Caki2 (cell line): ENCODE measurements around the gene ADAMTSL4. TPM values are rescaled to one million over a fixed set of nuclear protein-coding genes. Genes with fewer than 3 reads are reported as not detected.

Experiments used
- DNase-seq: peaks from one replicate; pipeline ENCODE4 v3.0.0-alpha.2; 2015; ENCODE audit warnings: low read depth
- in situ Hi-C: cut with HindIII; loops from 2 replicates; pipeline ENCODE4 v1.10.0; 2016; ENCODE audit warnings: low sequenced_read_pairs, low pct_unique_long_range_greater_than_20kb, mixed read lengths
- total RNA-seq: library from RNA; depleted of rRNA; stranded (reverse); fragments of >200 nt; shearing (Covaris generic); gene quantifications from 2 replicates; pipeline ENCODE4 v1.2.3, GENCODE V29; 2014; ENCODE audit warnings: low replicate concordance

Gene ADAMTSL4
- total RNA-seq, 1 experiment from 2014 or later, result 2.7 TPM

GRCh38 chr1:150551784-150552127 is 2.5 kb downstream of the ADAMTSL4 start:
- in situ Hi-C loops, result no loop called here

DNA sequence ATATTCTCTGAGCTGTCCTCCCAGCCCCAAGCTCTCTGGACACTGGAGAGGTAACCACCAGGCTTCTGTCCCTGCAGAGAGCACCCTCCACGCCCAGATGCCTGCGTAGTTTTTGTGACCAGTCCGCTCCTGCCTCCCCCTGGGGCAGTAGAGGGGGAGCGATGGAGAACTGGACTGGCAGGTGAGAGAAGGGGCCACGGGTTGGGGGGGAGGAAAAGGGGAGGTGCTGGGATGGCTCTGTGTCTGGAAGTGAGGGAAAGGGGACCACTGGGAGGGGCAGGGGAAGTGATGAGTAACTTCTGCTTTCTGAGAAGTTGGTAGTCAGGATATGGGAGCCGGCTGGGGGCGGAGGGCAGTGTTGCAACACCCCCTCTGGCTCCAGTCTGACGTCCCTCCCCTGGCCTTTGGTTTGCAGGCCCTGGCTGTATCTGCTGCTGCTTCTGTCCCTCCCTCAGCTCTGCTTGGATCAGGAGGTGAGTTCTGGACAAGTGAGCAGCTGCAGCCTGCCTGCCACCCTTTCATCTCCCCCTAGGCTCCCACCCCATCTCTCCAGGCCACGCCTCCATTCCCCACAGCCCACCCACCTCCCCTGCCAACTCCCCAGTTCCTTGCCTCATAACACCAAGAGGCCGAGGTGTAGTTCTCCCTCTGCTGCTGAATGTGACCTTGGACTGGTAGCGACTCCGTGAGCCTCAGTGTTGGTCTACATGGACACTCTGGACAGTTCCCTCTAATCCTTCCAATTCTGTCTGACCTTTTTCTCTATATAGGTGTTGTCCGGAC is 3.1 kb downstream of the ADAMTSL4 start:
- in situ Hi-C loops, result no loop called here
- DNase-seq, result no peak

More at GRCh38 chr1:150551784-150552127, 2.5 kb downstream of the ADAMTSL4 start:
- no peak for DNase-seq

GRCh38 chr1:150552911-150553289 is 3.7 kb downstream of the ADAMTSL4 start:
- no peak for DNase-seq
- in situ Hi-C loops, result no loop called here

DNA sequence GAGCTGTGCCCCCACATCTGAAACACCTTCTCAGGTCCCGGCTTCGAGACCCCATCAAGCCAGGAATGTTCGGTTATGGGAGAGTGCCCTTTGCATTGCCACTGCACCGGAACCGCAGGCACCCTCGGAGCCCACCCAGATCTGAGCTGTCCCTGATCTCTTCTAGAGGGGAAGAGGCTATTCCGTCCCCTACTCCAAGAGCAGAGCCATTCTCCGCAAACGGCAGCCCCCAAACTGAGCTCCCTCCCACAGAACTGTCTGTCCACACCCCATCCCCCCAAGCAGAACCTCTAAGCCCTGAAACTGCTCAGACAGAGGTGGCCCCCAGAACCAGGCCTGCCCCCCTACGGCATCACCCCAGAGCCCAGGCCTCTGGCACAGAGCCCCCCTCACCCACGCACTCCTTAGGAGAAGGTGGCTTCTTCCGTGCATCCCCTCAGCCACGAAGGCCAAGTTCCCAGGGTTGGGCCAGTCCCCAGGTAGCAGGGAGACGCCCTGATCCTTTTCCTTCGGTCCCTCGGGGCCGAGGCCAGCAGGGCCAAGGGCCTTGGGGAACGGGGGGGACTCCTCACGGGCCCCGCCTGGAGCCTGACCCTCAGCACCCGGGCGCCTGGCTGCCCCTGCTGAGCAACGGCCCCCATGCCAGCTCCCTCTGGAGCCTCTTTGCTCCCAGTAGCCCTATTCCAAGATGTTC is 4.3 kb downstream of the ADAMTSL4 start:
- in situ Hi-C loops, result no loop called here
- no peak for DNase-seq

- in situ Hi-C loops, result no loop called here
- no peak for DNase-seq
Observed at GRCh38 chr1:150554086-150554452, 4.9 kb downstream of the ADAMTSL4 start.

- no peak for DNase-seq
- in situ Hi-C loops, result no loop called here
Observed at GRCh38 chr1:150555198-150555970, 6.2 kb downstream of the ADAMTSL4 start.

DNA sequence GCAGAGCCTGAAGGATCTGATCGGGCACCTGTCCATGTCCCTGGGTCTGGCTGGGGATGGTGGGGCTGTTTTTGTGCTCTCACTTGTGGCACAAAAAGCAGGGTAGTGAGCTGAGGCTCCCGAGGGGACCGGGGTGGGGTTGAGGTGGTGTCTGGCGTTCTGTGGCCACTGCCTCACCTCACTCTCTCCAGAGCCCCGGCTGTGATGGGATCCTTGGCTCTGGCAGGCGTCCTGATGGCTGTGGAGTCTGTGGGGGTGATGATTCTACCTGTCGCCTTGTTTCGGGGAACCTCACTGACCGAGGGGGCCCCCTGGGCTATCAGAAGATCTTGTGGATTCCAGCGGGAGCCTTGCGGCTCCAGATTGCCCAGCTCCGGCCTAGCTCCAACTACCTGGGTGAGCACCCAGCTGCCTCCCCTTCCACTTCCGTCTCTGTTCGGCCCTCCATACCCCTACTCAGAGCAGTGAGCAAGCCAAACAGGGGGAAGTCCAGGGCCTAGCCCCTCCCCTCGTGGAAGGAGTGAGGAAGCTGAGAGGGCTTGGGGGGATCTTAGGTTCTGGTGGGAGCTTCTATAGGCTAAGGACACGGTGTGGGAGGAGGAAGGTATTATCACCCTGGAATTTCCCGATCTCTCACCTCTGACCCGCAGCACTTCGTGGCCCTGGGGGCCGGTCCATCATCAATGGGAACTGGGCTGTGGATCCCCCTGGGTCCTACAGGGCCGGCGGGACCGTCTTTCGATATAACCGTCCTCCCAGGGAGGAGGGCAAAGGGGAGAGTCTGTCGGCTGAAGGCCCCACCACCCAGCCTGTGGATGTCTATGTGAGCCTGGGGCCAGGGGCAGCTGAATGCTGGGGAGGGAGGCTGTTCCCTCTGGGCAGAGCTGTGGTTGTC is 7.0 kb downstream of the ADAMTSL4 start:
- in situ Hi-C loops, result no loop called here
- no peak for DNase-seq

DNA sequence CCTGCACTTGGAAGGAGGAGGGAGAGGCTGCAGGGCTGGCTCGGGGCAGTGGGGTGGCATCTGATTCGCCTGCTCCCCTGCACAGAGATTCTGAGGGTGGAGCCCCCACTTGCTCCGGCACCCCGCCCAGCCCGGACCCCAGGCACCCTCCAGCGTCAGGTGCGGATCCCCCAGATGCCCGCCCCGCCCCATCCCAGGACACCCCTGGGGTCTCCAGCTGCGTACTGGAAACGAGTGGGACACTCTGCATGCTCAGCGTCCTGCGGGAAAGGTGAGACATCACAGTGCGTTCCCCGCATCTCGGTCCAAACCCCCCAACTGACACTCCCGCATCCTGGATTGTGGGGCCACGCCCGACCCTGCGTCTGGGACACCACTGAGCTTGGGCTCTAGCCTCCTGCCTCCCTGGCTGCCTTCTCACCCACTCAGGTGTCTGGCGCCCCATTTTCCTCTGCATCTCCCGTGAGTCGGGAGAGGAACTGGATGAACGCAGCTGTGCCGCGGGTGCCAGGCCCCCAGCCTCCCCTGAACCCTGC is 7.9 kb downstream of the ADAMTSL4 start:
- in situ Hi-C loops, result no loop called here
- DNase-seq, result no peak

GRCh38 chr1:150557813-150558212 is 8.6 kb downstream of the ADAMTSL4 start:
- in situ Hi-C loops, result no loop called here
- DNase-seq, result no peak

DNA sequence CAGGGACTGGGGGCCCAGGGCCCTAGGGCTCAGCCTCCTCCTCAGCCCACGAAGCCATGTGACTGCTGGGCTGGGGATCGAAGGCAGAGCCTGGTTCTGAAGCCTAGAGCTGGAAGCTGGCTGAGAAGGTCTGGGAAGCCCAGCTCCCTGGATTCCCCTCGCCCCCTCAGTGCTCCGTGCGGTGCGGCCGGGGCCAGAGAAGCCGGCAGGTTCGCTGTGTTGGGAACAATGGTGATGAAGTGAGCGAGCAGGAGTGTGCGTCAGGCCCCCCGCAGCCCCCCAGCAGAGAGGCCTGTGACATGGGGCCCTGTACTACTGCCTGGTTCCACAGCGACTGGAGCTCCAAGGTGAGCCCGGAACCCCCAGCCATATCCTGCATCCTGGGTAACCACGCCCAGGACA is 9.1 kb downstream of the ADAMTSL4 start:
- in situ Hi-C loops, result no loop called here
- no peak for DNase-seq

- DNase-seq, result no peak
- in situ Hi-C loops, result no loop called here
Observed at GRCh38 chr1:150558761-150559655, 9.8 kb downstream of the ADAMTSL4 start.

- in situ Hi-C loops, result no loop called here
- no peak for DNase-seq
Observed at GRCh38 chr1:150559656-150560010, 10.4 kb downstream of the ADAMTSL4 start.

- in situ Hi-C loops, result no loop called here
- peak; percentile 51 for DNase-seq
Observed at GRCh38 chr1:150560011-150560438, 10.8 kb downstream of the ADAMTSL4 start.

DNA sequence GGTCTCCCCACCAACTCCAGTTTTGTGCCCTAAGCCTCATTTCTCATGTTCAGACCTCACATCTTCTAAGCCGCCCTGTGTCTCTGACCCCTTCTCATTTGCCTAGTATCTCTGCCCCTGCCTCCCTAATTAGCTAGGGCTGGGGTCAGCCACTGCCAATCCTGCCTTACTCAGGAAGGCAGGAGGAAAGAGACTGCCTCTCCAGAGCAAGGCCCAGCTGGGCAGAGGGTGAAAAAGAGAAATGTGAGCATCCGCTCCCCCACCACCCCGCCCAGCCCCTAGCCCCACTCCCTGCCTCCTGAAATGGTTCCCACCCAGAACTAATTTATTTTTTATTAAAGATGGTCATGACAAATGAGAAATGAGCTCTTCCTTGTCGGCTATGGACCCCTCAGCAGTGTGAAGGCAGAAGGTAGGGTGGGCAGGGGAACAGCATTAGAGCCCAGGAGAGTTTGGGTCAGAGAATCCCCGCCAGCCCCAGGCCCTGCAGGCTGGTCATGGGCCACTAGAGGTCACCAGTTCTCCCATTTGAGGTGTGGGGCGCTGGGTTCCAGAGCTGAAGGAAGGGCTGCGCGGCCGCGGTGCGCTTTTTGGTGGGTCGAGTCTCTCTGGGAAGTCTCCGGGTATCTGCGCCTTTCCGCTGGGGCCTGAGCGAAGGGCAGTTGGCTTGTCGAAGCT is 11.5 kb downstream of the ADAMTSL4 start:
- in situ Hi-C loops, result no loop called here
- no peak for DNase-seq

- DNase-seq, result peak; percentile 99
- in situ Hi-C loops, result no loop called here
Observed at GRCh38 chr1:150561254-150561973, 12.2 kb downstream of the ADAMTSL4 start.

GRCh38 chr1:150561974-150562445 is 12.8 kb downstream of the ADAMTSL4 start:
- in situ Hi-C loops, result no loop called here
- peak; percentile 85 for DNase-seq
